ENCODE measurements around the gene SPPL3. TPM values are rescaled to one million over a fixed set of nuclear protein-coding genes. Genes with fewer than 3 reads are reported as not detected.

The SPPL3 gene
- polyA plus RNA-seq, 1 of the 3 experiments (the other 2 are of a cell fraction), result 18.8 TPM

GRCh38 chr12:120851944-120852343 is 52.2 kb downstream of the SPPL3 start:
- no peaks in the 10 kb centered on the region for H3K9me3 ChIP-seq
- DNase-seq, result no peak
- ChIA-PET POLR2A (no interaction called here), CTCF (interaction anchor here (0.6 kb wide), 1 partner anchor 85 kb away, joined by 3 read pairs; no protein-coding TSS in a partner anchor)
- no peaks in the 10 kb centered on the region; a peak in 1 of 4 replicates for H3K4me1 ChIP-seq (ENCODE audit: control insufficient read depth in 1 of 2, insufficient read depth in 2 of 2, low read depth in 1 of 2, low read length in 1 of 2)
- no peak for TF ChIP-seq PBX3 (IDR thresholded peaks at IDR 0.05)
- no peak for TF ChIP-seq MEF2A (IDR thresholded peaks at IDR 0.05; ENCODE audit: borderline replicate concordance, low read depth)
- no peak for TF ChIP-seq EP300 (IDR thresholded peaks at IDR 0.05; ENCODE audit: borderline replicate concordance in 1 of 2, low read depth in 1 of 2, low read length in 1 of 2)
- no peak for TF ChIP-seq JUND (IDR thresholded peaks at IDR 0.05)
- TF ChIP-seq, protein P1, sequence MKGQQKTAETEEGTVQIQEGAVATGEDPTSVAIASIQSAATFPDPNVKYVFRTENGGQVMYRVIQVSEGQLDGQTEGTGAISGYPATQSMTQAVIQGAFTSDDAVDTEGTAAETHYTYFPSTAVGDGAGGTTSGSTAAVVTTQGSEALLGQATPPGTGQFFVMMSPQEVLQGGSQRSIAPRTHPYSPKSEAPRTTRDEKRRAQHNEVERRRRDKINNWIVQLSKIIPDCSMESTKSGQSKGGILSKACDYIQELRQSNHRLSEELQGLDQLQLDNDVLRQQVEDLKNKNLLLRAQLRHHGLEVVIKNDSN (IDR thresholded peaks at IDR 0.05; ENCODE audit: borderline replicate concordance, low read depth), result no peak
- TF ChIP-seq FOSL2 (IDR thresholded peaks at IDR 0.05; ENCODE audit: borderline replicate concordance, low read depth), result no peak
- TF ChIP-seq REST (IDR thresholded peaks at IDR 0.05; ENCODE audit: low read depth, low read length), result no peak
- TF ChIP-seq, protein P2, sequence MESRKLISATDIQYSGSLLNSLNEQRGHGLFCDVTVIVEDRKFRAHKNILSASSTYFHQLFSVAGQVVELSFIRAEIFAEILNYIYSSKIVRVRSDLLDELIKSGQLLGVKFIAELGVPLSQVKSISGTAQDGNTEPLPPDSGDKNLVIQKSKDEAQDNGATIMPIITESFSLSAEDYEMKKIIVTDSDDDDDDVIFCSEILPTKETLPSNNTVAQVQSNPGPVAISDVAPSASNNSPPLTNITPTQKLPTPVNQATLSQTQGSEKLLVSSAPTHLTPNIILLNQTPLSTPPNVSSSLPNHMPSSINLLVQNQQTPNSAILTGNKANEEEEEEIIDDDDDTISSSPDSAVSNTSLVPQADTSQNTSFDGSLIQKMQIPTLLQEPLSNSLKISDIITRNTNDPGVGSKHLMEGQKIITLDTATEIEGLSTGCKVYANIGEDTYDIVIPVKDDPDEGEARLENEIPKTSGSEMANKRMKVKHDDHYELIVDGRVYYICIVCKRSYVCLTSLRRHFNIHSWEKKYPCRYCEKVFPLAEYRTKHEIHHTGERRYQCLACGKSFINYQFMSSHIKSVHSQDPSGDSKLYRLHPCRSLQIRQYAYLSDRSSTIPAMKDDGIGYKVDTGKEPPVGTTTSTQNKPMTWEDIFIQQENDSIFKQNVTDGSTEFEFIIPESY (IDR thresholded peaks at IDR 0.05; ENCODE audit: borderline replicate concordance, low read depth), result no peak
- TF ChIP-seq SIN3A (IDR thresholded peaks at IDR 0.05; ENCODE audit: borderline replicate concordance, low read depth, low read length), result no peak
- TF ChIP-seq, protein P3, sequence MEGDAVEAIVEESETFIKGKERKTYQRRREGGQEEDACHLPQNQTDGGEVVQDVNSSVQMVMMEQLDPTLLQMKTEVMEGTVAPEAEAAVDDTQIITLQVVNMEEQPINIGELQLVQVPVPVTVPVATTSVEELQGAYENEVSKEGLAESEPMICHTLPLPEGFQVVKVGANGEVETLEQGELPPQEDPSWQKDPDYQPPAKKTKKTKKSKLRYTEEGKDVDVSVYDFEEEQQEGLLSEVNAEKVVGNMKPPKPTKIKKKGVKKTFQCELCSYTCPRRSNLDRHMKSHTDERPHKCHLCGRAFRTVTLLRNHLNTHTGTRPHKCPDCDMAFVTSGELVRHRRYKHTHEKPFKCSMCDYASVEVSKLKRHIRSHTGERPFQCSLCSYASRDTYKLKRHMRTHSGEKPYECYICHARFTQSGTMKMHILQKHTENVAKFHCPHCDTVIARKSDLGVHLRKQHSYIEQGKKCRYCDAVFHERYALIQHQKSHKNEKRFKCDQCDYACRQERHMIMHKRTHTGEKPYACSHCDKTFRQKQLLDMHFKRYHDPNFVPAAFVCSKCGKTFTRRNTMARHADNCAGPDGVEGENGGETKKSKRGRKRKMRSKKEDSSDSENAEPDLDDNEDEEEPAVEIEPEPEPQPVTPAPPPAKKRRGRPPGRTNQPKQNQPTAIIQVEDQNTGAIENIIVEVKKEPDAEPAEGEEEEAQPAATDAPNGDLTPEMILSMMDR (IDR thresholded peaks at IDR 0.05), result no peak
- TF ChIP-seq RXRA (IDR thresholded peaks at IDR 0.05; ENCODE audit: borderline replicate concordance, low read depth), result no peak
- no peak for TF ChIP-seq ELF1 (IDR thresholded peaks at IDR 0.05)
- no peak for TF ChIP-seq NFIC (IDR thresholded peaks at IDR 0.05; ENCODE audit: borderline replicate concordance)
- no peaks in the 10 kb centered on the region for H3K36me3 ChIP-seq (replicated peaks in 1 of 2; ENCODE audit: control insufficient read depth in 1 of 2, insufficient read depth in 2 of 2, low read length in 1 of 2)
- H3K27me3 ChIP-seq (ENCODE audit: insufficient read depth), result no peaks in the 10 kb centered on the region
- H2AFZ ChIP-seq (ENCODE audit: low read depth), result no peak overlapping the region
- no peak overlapping the region for H3K4me2 ChIP-seq
- H3K9me2 ChIP-seq, result no peaks in the 10 kb centered on the region
- H3K9ac ChIP-seq, result no peak overlapping the region
- WGBS (ENCODE audit: low lambda C conversion rate), result 77% methylated on average over 4 of the region's 4 CpGs
- no peak overlapping the region for H3K4me3 ChIP-seq (ENCODE audit: low read depth in 2 of 2, low read length in 1 of 2)
- H3F3A ChIP-seq (replicated peaks; ENCODE audit: insufficient read depth), result no peaks in the 10 kb centered on the region
- peaks cover 66% of the 10 kb centered on the region for H4K20me1 ChIP-seq (ENCODE audit: insufficient read depth)
- H3K27ac ChIP-seq (ENCODE audit: low read depth in 2 of 2, low read length in 1 of 2), result no peak overlapping the region
- H3K79me2 ChIP-seq (ENCODE audit: insufficient read depth), result peaks cover 48% of the 10 kb centered on the region; the same call in 1 of the 2 replicates
